HG03558 (cell line): ENCODE data around the gene ZNF48.

ENCODE experiments used
- ATAC-seq: cut with Tn5 transposase; IDR thresholded peaks from one replicate; pipeline ENCODE4 v1.9.1; 2021; ENCODE audit warnings: moderate number of reproducible peaks; ENCODE audit not compliant: unreplicated experiment; ENCODE audit errors: extremely low read depth

The ZNF48 gene

DNA sequence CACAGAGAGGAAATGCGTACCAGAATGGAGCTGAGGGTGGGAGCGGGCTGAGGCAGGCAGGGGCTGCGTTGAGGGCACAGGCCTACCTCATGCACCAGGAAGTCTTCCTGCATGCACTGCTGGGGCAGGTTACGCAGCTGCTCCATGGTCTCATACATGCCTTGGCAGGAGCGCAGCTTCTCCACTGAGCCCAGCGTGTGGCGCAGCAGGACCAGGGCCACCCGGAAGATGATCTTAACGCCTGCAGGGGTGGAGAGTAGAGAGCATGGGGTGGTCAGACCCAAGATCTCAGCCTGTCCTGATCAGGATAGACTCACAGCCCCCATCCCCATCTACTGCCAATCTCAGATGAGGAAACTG lies 36.7 kb upstream of the ZNF48 start:
- no peak for ATAC-seq

DNA sequence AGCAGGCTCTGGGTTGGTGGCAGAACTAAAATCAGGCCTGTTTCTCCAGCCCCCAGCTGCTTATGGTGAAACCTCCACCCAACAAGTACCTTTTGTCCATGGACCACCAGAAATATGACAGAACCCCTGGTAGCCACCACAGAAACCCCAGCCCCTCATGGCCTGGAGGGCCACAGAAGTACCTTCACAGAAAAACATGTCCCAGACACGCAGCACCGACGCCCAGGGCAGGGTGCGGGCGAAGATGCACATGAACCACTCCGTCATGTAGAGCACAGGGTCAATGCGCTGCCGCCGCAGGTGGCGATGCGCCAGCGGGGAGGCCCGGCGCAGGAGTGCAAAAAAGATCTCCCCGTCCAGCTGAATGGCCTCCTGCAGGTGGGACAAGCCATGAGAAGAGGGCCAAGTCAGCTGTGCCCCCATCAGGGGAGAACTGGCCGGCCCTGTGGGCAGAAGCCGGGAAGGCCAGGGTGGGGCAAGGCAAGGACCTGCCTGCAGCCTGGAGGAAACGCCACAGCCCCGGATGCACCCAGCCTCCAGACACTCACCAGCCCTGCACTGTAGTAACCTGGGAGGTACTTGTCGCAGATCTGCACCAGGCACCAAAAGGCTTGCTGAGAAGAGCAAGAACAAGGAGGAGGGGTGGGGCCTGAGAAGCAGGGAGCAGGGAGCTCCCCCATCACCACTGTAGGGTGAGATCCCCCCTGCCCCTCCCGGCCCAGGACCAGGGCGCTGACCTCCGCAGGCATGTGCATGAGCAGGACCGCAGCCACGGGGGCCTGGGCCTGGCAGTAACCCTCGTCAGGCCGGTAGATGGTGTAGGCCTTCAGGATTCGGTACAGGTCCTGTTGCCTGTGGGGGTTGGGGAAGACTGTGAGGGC lies 36.0 kb upstream of the ZNF48 start:
- ATAC-seq, result no peak

DNA sequence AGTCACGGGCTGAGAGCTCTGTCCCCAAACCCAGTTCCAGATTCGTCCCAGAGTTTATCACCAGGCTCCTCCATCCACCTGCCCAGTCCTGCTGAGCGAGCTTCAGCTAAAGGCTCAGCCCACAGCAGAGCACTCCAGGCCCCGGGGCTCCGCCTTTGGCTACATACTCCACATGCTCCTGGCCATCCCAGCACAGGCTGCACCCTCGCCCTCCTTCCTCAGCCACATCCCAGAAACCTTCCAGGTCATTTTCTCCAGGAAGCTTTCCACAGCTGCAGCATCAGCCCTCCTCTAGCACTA lies 35.4 kb upstream of the ZNF48 start:
- ATAC-seq, result no peak

DNA sequence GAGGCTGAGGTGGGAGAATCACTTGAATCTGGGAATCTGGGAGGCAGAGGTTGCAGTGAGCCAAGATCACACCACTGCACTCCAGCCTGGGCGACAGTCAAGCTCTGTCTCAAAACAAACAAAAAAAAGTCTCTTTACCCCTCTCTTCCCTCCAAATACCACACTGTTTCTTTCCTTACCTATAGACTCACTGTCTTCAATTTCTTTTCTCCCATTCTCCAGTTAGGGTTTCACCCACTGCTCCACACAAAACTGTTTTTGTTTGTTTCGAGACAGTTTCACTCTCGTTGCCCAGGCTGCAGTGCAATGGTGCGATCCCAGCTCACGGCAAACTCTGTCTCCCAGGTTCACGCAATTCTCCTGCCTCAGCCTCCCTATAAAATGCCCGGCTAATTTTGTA lies 34.0 kb upstream of the ZNF48 start:
- ATAC-seq, result no peak

DNA sequence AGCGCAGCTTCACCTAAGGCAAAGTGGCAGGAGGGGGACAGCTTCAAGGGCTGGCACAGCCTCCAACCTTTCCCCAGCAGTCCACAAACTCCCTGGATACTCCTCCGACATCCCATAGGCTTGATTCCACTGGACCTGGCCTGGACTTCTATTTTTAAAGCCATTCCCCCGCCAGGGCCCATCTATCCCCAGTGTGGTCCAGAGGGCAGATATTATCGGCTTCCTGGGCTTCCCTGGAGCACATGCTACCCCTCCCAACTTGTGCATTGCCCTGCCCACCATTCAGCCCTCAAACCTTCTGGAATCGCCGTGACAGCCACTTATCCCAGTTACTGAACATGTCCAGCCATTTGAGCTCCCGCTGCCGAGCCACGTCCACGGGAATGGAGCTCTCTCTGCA lies 30.0 kb upstream of the ZNF48 start:
- ATAC-seq, result no peak

GRCh38 chr16:30366511-30366910 lies 28.7 kb upstream of the ZNF48 start:
- ATAC-seq, result no peak

GRCh38 chr16:30367349-30368009 lies 27.7 kb upstream of the ZNF48 start:
- ATAC-seq, result no peak

DNA sequence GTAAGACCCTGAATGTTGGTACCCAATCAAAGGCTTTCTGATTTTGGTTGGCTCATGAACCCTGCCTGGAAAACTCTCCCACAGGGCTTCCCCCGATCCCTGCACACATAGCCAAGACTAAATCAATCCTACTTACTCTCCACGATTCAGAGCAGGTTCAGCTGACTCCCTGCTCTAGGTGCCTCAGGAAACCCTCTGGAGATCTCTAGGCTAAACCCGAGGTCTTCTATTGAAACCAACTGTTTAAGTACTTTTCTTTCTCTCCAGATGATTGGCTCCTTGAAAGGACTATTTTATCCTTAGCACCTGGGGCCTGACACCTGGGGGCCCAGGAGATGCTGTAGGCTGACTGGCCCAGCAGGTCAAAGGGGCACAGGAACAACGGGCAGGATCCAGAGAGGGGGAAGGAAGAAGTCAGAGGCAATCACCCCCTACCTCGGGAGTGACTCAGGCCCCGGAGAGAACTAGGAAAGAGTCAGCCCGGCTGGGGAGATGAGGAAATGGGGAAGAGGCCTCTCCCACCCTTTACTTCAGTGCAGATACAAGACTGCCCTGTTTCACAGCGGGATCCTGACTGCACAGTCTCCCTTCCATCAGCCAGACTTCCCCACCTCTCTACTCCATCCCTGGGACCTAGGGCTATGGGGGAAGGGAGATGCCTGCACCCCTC lies 27.0 kb upstream of the ZNF48 start:
- no peak for ATAC-seq

DNA sequence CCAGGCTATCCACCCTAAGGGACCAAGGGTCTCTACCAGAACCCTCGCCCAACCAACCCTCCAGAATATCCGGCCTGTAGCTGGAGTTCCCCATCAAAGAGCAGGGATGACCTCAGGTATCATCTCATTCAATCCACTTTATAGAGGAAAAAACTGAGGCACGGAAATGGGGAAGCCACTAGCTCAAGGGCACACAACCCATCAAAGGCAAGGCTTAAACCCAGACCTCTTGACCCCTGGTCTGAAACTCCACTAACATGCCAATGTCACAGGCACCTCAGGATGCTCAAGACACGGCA lies 26.5 kb upstream of the ZNF48 start:
- ATAC-seq, result no peak

DNA sequence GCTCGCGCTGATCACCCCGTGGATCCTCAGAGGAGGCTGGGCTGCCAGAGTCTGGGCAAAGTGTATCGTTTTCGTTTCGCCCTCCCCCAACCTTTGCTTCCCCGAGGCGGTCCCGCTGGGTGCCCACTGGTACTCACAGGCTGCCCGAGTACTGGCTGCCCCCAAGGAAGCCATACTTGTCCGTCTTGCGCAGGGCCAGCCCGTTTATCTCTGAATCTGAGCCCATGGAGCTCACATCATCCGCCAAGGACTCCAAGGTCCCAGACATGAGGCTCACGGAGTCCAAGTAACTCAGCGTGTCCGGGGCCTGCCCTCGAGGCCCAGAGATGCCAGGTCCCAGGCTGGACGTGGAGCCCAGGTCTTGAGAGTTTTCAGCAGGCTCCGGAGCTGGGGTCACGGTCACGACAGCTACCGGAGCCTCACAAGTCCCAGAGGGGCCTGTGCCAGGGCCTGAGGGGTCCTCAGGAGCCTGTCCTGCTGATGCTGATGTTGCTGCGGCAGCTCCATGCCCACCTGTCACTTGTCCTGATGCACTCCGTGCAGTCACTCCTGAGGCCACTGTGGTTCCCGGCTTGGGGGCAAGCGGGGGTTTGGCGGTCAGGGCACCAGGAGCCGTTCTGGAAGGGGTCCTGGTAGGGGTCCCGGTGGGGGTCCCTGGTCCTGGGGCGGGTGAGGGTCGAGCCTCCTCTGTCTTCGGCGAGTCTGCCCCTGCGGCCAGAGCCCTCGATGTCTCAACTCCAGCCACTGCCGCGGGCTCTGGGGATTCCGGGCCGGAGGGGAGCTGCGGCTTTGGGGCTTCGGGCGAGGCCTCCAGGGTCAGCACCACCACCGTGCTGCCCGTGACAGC lies 25.9 kb upstream of the ZNF48 start:
- no peak for ATAC-seq

DNA sequence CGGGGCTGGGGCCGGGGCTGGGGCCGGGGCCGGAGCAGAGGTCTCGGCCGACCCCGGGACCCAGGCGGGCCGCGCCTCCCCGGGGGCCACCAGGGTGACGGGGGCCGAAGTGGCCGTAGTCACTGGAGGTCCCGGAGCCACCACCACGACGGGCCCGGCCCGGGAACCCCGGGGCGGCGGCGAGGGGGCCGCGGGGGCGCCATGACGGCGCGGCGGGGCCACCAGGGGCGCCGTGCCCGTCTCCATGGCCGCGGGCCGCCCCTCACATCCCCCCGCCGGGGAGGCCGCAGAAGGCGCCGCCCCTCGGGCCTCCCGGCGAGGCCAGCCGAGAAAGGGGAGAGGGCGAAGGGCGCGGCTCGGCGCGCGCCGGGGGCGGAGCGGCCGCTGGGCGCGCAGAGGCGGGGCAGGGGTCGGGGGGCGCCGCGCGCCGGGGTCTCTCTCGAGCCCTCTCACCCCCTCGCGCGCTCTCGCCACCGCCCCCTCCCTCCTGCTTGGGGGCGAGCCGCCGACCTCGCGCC lies 25.2 kb upstream of the ZNF48 start:
- ATAC-seq, result no peak

- ATAC-seq, result peak; percentile 49
These were observed 24.6 kb upstream of the ZNF48 start, which contains the start of gene TBC1D10B for GRCh38 chr16:30370456-30371247. TSS of gene TBC1D10B (minus strand) at chr16:30370494. CDS start at chr16:30370183, 311 bp downstream.

DNA sequence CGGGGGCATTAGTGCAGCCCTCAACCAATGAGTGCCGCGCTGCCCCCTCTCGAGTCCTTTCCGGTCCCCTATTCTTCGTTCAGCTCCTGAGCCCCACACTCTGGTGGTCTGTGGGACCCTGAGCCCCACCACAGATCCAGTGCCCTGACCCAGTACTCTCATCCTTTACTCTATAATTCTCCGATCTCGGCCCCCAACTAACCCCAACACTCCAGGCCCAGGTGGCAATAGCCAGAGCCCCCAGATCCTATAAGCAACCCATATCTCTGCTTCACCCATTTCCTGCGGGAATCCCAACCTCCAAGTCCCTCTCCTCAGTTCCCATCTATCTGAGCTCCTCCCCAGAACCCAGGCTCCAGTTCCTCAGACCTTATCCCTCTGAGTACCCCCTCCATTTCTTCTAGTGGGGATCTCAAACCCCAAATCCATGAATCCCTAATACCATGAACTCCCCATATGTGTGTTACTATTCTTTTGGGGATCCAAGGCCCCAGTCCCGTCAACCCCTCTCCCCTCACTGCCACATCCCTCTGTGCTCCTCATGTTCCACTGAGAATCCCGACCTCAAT lies 23.9 kb upstream of the ZNF48 start:
- ATAC-seq, result no peak

DNA sequence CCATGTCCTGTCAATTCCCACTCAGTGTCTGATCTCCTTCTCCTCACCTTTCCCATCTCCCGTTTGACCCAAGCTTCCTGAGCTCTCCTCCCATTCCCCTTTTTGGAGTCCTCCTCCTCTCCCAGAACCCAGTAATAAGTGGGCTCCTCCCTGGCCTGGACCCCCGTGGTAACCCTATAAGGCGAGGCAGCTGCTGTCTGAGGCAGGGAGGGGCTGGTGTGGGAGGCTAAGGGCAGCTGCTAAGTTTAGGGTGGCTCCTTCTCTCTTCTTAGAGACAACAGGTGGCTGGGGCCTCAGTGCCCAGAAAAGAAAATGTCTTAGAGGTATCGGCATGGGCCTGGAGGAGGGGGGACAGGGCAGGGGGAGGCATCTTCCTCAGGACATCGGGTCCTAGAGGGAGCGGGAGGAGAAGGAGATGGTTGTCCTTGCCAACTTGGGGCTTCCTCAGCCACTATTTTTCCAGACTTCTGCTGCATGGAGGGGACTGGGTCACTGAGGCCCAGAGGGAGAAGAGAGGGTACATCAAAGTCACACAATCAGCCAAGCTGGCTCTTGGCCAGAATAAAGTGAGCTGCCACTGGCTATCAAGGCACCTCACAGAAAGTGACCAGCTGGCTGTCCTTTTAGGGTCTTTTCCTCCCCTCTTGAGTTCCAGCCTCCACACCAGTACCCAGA lies 23.0 kb upstream of the ZNF48 start:
- no peak for ATAC-seq

DNA sequence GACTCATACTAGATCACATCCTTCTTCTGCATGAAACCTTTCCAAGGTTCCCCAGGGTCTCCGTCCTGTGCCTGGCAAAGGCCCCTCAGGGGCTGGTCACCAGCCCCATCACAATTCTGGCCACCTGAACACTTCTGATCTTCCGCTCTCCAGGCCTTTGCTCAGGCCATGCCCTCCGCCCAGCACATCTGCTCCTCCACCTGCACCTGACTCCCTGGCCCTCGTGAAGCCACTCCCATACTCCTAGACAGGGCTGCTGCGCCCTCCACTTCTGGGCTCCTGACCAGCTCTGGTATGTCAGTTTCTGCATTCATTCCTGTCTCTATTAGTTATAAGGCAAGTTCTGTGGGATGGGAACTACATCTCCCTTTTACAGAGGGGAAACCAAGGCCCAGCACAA lies 22.5 kb upstream of the ZNF48 start:
- ATAC-seq, result no peak

GRCh38 chr16:30374538-30374937 lies 20.7 kb upstream of the ZNF48 start, which contains the start of gene MYL11:
TSS of gene MYL11 (plus strand) at chr16:30374802. CDS start at chr16:30374858, 56 bp downstream.
- no peak for ATAC-seq

GRCh38 chr16:30375864-30376263 lies 19.4 kb upstream of the ZNF48 start:
- no peak for ATAC-seq

- ATAC-seq, result no peak
These were observed 18.7 kb upstream of the ZNF48 start for GRCh38 chr16:30376461-30376902.
